H9 (cell line): ENCODE results near the gene LARP6. TPM values are rescaled to one million over a fixed set of nuclear protein-coding genes. Genes with fewer than 3 reads are reported as not detected.

ENCODE experiments used
- DNase-seq: peaks from one replicate; pipeline ENCODE4 v3.0.0-alpha.2; 2017
- H2AFZ ChIP-seq: one replicate; pipeline ENCODE4 v1.6.1; 2013; ENCODE audit warnings: mild to moderate bottlenecking, low read length, control low read depth, moderate library complexity
- H2AK5ac ChIP-seq: 2 replicates; pipeline ENCODE4 v1.6.1; 2013; ENCODE audit warnings: low read length, control low read depth, mixed read lengths; ENCODE audit not compliant: insufficient read length
- H2BK120ac ChIP-seq: one replicate; pipeline ENCODE4 v1.6.1; 2013; ENCODE audit warnings: low read depth, mild to moderate bottlenecking, low read length, control low read depth, inconsistent platforms; ENCODE audit not compliant: poor library complexity, severe bottlenecking
- H2BK12ac ChIP-seq: 2 replicates; pipeline ENCODE4 v1.6.1; 2013; ENCODE audit warnings: low read length, control low read depth, mixed read lengths, low read depth; ENCODE audit not compliant: insufficient read length
- H2BK15ac ChIP-seq: 2 replicates; pipeline ENCODE4 v1.6.1; 2013; ENCODE audit warnings: low read depth, low read length, control low read depth
- H2BK20ac ChIP-seq: one replicate; pipeline ENCODE4 v1.6.1; 2013; ENCODE audit warnings: low read depth, mild to moderate bottlenecking, low read length, control low read depth, inconsistent platforms; ENCODE audit not compliant: poor library complexity, severe bottlenecking
- H2BK5ac ChIP-seq: 2 replicates; pipeline ENCODE4 v1.6.1; 2013; ENCODE audit warnings: low read length, control low read depth, mixed read lengths; ENCODE audit not compliant: insufficient read length
- H3K14ac ChIP-seq: 2 replicates; pipeline ENCODE4 v1.6.1; 2013; ENCODE audit warnings: low read length, control low read depth; ENCODE audit not compliant: insufficient read depth
- H3K18ac ChIP-seq: 2 replicates; pipeline ENCODE4 v1.6.1; 2013; ENCODE audit warnings: low read depth, mild to moderate bottlenecking, mixed read lengths, low read length, control low read depth; ENCODE audit not compliant: insufficient read length
- H3K23ac ChIP-seq: 2 replicates; pipeline ENCODE4 v1.6.1; 2013; ENCODE audit warnings: low read length, control low read depth, mixed read lengths, low read depth; ENCODE audit not compliant: insufficient read length
- H3K23me2 ChIP-seq: 2 replicates; pipeline ENCODE4 v1.6.1; 2013; ENCODE audit warnings: low read depth, mild to moderate bottlenecking, mixed read lengths, low read length, control low read depth; ENCODE audit not compliant: insufficient read length, poor library complexity, severe bottlenecking
- H3K27ac ChIP-seq: 2 replicates; pipeline ENCODE4 v1.5.1; 2013; ENCODE audit warnings: low read length, control low read depth, mixed read lengths, low read depth; ENCODE audit not compliant: insufficient read length
- H3K27me3 ChIP-seq: 2 replicates; pipeline ENCODE4 v1.6.1; 2013; ENCODE audit warnings: low read length, control low read depth, inconsistent platforms; ENCODE audit not compliant: insufficient read depth
- H3K4ac ChIP-seq: 2 replicates; pipeline ENCODE4 v1.6.1; 2013; ENCODE audit warnings: low read depth, mild to moderate bottlenecking, control low read depth, inconsistent platforms, low read length, moderate library complexity
- H3K4me1 ChIP-seq: 2 replicates; pipeline ENCODE4 v1.6.1; 2013; ENCODE audit warnings: low read length, control low read depth, inconsistent platforms; ENCODE audit not compliant: insufficient read depth
- H3K4me2 ChIP-seq: 2 replicates; pipeline ENCODE4 v1.6.1; 2013; ENCODE audit warnings: low read length, control low read depth, mixed read lengths; ENCODE audit not compliant: insufficient read length, insufficient read depth
- H3K56ac ChIP-seq: 2 replicates; pipeline ENCODE4 v1.6.1; 2013; ENCODE audit warnings: low read depth, mild to moderate bottlenecking, mixed read lengths, low read length, control low read depth; ENCODE audit not compliant: insufficient read length
- H3K79me1 ChIP-seq: 2 replicates; pipeline ENCODE4 v1.6.1; 2013; ENCODE audit warnings: low read depth, mild to moderate bottlenecking, moderate library complexity, low read length, control low read depth, inconsistent platforms; ENCODE audit not compliant: insufficient read depth, poor library complexity, severe bottlenecking
- H3K79me2 ChIP-seq: 2 replicates; pipeline ENCODE4 v1.6.1; 2013; ENCODE audit warnings: low read length, control low read depth, inconsistent platforms; ENCODE audit not compliant: insufficient read depth
- H3K9ac ChIP-seq: 2 replicates; pipeline ENCODE4 v1.6.1; 2013; ENCODE audit warnings: low read length, control low read depth, mixed read lengths; ENCODE audit not compliant: insufficient read length; ENCODE audit errors: extremely low read depth
- H3K9me3 ChIP-seq: one replicate; pipeline ENCODE4 v1.6.1; 2013; ENCODE audit warnings: low read depth, low read length, inconsistent platforms; ENCODE audit not compliant: control insufficient read depth
- H3T11ph ChIP-seq: one replicate; pipeline ENCODE4 v1.6.1; 2013; ENCODE audit warnings: mild to moderate bottlenecking, low read length, control low read depth, inconsistent platforms
- H4K20me1 ChIP-seq: one replicate; pipeline ENCODE4 v1.6.1; 2013; ENCODE audit not compliant: control insufficient read depth, insufficient read length, insufficient read depth
- H4K5ac ChIP-seq: 2 replicates; pipeline ENCODE4 v1.6.1; 2013; ENCODE audit warnings: low read depth, mild to moderate bottlenecking, mixed read lengths, low read length, control low read depth; ENCODE audit not compliant: insufficient read length
- H4K8ac ChIP-seq: replicated peaks from 2 replicates; pipeline ENCODE4 v1.6.1; 2013; ENCODE audit warnings: low read length, control low read depth, mixed read lengths, low read depth; ENCODE audit not compliant: insufficient read length
- H4K91ac ChIP-seq: 2 replicates; pipeline ENCODE4 v1.6.1; 2013; ENCODE audit warnings: low read depth, mild to moderate bottlenecking, moderate library complexity, mixed read lengths, low read length, control low read depth; ENCODE audit not compliant: insufficient read length
- H3K27ac Mint-ChIP-seq, 3 experiments: 2 replicates in 2 of 3; 3 replicates in 1 of 3; pipeline ENCODE4 v1.8.0; 2020 to 2021; ENCODE audit warnings: mixed read lengths in 3 of 3, mild to moderate bottlenecking in 1 of 3, moderate library complexity in 1 of 3
- H3K27me3 Mint-ChIP-seq: 2 replicates; pipeline ENCODE4 v1.8.0; 2021; ENCODE audit warnings: low read depth, mild to moderate bottlenecking, moderate library complexity, mixed read lengths
- H3K36me3 Mint-ChIP-seq, 3 experiments: 2 replicates in 2 of 3; 3 replicates in 1 of 3; pipeline ENCODE4 v1.8.0; 2020 to 2021; ENCODE audit warnings: low read depth in 3 of 3, mixed read lengths in 3 of 3; ENCODE audit not compliant: insufficient read depth in 1 of 3
- H3K4me1 Mint-ChIP-seq, 2 experiments: 2 replicates each; pipeline ENCODE4 v1.8.0; 2020; ENCODE audit warnings: mixed read lengths in 2 of 2
- H3K4me3 Mint-ChIP-seq, 2 experiments: 2 replicates in 1 of 2; 3 replicates in 1 of 2; pipeline ENCODE4 v1.8.0; 2020 to 2021; ENCODE audit warnings: mild to moderate bottlenecking in 2 of 2, mixed read lengths in 2 of 2, moderate library complexity in 1 of 2
- H3K9me3 Mint-ChIP-seq, 2 experiments: 2 replicates in 1 of 2; 3 replicates in 1 of 2; pipeline ENCODE4 v1.8.0; 2020; ENCODE audit warnings: mild to moderate bottlenecking in 2 of 2, mixed read lengths in 2 of 2, moderate library complexity in 1 of 2
- WGBS: extraction: QIAGEN DNeasy Blood & Tissue Kit; methylation state at CpG from one replicate; pipeline ENCODE4 v1.1.7; 2013; ENCODE audit warnings: missing lambda C conversion rate, low lambda C conversion rate, mixed read lengths; ENCODE audit not compliant: insufficient read length; ENCODE audit errors: extremely low coverage; 5-methylcytosine and 5-hydroxymethylcytosine counted together
- total RNA-seq: library from RNA; stranded (reverse); gene quantifications from 2 replicates; pipeline ENCODE4 v1.2.1, GENCODE V29; 2021
- TF ChIP-seq, protein P1 (sequence below): fragments of 200-600 bp; sonication (generic); conservative IDR thresholded peaks from 3 replicates; pipeline ENCODE4 v1.8.0; 2021; ENCODE audit warnings: antibody characterized with exemption, mild to moderate bottlenecking

Gene LARP6
- total RNA-seq, 1 experiment from 2014 or later, result 18.9 TPM

DNA sequence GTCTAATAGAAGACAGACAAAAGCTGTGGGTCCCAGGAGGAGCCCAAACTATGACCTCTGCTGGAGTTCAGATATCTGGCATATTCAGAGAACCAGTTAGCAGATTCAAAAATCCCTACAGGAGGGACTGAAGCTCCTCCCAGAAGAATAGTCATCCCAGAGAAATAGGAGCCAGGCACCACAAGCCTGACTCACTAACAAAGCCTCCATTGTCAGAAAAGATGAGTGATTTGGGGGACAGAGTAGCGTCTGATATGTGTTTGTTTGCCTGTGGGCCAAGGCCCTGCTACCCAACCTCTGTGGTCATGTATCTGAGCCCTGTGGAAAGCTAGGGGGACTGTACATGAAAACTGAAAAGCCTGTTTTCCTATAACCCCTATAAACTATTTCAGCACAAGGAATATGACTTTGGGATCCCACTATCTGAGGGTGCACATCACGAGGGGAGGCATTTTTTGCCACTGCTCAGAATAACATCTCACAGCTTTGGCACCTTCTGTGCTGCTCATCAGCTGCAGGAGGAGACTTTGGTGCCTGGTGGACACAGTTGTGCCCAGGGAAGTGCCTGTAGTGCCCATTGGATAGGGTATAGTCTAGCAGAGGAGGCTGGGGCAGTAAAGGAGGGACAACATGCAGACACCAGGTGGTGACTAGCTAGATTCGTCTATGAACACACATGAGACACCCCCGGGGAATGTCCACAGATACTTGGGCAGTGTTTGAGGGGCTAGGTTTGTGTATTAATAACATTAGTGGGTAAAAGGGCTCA lies 9.7 kb upstream of the LARP6 start:
- no peaks in the 10 kb centered on the region for H3K4me1 ChIP-seq
- no peaks in the 10 kb centered on the region for H3K36me3 Mint-ChIP-seq
- no peak overlapping the region for H3K9ac ChIP-seq
- H3K23me2 ChIP-seq, result no peaks in the 10 kb centered on the region
- DNase-seq, result no peak
- H2BK5ac ChIP-seq, result no peak overlapping the region
- no peak overlapping the region for H2BK12ac ChIP-seq
- H3K27me3 Mint-ChIP-seq, result peaks cover 2% of the 10 kb centered on the region
- no peak overlapping the region for H3T11ph ChIP-seq
- H4K5ac ChIP-seq, result no peak overlapping the region
- no peak overlapping the region for H2AK5ac ChIP-seq
- H3K56ac ChIP-seq, result no peak overlapping the region
- H3K4me1 Mint-ChIP-seq, result peaks cover 0 to 4% of the 10 kb centered on the region in 2 experiments; a peak in 1 of 4 replicates
- no peak overlapping the region for H4K91ac ChIP-seq
- no peak overlapping the region for H2BK15ac ChIP-seq
- H2BK120ac ChIP-seq, result no peak overlapping the region
- no CpG with 5 or more reads among the region's 4 CpGs for WGBS
- no peaks in the 10 kb centered on the region for H4K20me1 ChIP-seq
- no peak overlapping the region for H3K27ac Mint-ChIP-seq
- no peak overlapping the region for H4K8ac ChIP-seq
- no peaks in the 10 kb centered on the region for H3K9me3 ChIP-seq
- H2AFZ ChIP-seq, result no peak overlapping the region
- TF ChIP-seq, protein P1, sequence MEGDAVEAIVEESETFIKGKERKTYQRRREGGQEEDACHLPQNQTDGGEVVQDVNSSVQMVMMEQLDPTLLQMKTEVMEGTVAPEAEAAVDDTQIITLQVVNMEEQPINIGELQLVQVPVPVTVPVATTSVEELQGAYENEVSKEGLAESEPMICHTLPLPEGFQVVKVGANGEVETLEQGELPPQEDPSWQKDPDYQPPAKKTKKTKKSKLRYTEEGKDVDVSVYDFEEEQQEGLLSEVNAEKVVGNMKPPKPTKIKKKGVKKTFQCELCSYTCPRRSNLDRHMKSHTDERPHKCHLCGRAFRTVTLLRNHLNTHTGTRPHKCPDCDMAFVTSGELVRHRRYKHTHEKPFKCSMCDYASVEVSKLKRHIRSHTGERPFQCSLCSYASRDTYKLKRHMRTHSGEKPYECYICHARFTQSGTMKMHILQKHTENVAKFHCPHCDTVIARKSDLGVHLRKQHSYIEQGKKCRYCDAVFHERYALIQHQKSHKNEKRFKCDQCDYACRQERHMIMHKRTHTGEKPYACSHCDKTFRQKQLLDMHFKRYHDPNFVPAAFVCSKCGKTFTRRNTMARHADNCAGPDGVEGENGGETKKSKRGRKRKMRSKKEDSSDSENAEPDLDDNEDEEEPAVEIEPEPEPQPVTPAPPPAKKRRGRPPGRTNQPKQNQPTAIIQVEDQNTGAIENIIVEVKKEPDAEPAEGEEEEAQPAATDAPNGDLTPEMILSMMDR, result no peak
- H3K4me3 Mint-ChIP-seq, result no peak overlapping the region
- no peak overlapping the region for H3K4me2 ChIP-seq
- H3K23ac ChIP-seq, result no peak overlapping the region
- no peaks in the 10 kb centered on the region for H3K79me2 ChIP-seq
- no peaks in the 10 kb centered on the region for H3K9me3 Mint-ChIP-seq
- no peaks in the 10 kb centered on the region for H3K79me1 ChIP-seq
- no peak overlapping the region for H2BK20ac ChIP-seq
- H3K18ac ChIP-seq, result no peak overlapping the region
- H3K14ac ChIP-seq, result no peak overlapping the region; the same call in 1 of the 2 replicates
- H3K4ac ChIP-seq, result no peak overlapping the region
- no peak overlapping the region for H3K27ac ChIP-seq
- H3K27me3 ChIP-seq, result no peaks in the 10 kb centered on the region
